ENCODE data around the gene SEZ6L2. TPM values are rescaled to one million over a fixed set of nuclear protein-coding genes. Genes with fewer than 3 reads are reported as not detected.
"Not testable (repeated sequence)": the region's sequence is repeated elsewhere in the genome, so short reads cannot be mapped to it uniquely, and the experiment has no call there.

Gene SEZ6L2
- total RNA-seq, 4 donors from 2014 or later, result 0.84 to 4.9 (median 1.3) TPM

DNA sequence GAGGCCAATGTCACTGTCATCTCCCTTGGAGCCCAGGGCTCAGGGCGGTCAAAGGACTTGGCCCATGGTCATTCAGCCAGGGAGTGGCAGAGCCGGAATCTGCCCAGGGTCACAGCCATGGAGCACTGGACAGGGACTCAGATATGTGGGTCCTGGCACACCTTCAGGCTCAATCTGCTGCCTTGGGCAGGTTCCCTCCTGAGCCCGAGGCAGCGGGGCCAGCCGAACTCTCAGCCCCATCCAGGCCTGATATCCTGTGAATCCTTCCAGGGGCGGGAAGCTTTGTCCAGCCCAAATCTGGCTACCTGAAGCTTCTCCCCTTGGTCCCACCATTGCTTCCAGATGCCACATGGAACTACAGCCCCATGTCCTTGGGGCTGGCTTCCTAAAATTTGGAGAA is 24.1 kb downstream of the SEZ6L2 start:
- Histone ChIP-seq H3K27me3 (peaks cover 3 to 57% of the 10 kb centered on the region in 2 donors), H3K27ac (no peak overlapping the region), H3K4me3 (no peak overlapping the region), H3K9me3 (no peaks in the 10 kb centered on the region), H3K36me3 (no peaks in the 10 kb centered on the region), H3K4me1 (peaks cover 0 to 14% (median 3%) of the 10 kb centered on the region in 4 donors)
- DNase-seq (ENCODE audit: low spot score in 2 of 2), result no peak
- no peak for TF ChIP-seq EP300 (IDR thresholded peaks at IDR 0.05)
- 88 to 90% methylated on average over 5 to 6 of the region's 6 CpGs for WGBS, 2 donors

GRCh38 chr16:29873319-29873718 is 26.0 kb downstream of the SEZ6L2 start:
- WGBS, 2 donors, result 77 to 88% methylated on average over 19 to 21 of the region's 26 CpGs

DNA sequence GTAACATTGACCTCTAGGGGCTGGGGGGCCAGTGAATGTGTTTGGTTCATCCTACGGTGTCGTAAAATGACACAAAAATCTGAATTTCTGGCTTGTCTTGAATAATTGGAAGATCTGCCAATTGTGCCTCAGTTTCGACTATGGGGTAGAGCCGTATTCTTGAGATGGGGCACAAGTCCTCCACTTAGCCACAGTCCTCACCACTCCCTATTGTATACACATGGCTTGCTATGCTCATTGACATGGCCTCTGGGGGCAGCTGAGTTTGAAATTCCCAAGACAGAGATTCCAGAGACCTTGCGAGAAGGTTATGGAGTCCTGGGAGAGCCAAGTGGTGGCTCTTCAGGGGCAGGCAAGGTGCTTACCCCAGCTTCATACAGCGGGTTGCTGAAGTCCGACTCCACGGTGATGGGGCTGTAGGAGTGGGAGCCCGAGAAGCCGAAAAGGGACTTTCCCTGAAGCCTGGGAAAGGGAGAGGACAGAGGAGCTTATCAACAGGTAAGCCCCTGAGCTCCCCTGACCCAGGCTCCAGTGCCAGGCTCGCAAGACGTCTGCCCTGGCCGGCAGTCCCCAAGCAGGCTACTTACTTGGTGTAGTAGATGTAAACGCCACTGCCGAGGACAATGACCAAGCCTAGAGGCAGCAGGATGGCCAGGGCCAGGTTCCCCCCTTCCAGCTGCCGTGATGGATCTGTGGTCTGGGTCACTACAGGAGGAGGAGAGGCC is 27.4 kb downstream of the SEZ6L2 start:
- peaks cover 0 to 9% (median 3%) of the 10 kb centered on the region in 4 donors for H3K4me1 ChIP-seq
- 91 to 93% methylated on average over 14 to 16 of the region's 16 CpGs for WGBS, 2 donors
- no peaks in the 10 kb centered on the region for H3K36me3 ChIP-seq
- TF ChIP-seq, protein P1, sequence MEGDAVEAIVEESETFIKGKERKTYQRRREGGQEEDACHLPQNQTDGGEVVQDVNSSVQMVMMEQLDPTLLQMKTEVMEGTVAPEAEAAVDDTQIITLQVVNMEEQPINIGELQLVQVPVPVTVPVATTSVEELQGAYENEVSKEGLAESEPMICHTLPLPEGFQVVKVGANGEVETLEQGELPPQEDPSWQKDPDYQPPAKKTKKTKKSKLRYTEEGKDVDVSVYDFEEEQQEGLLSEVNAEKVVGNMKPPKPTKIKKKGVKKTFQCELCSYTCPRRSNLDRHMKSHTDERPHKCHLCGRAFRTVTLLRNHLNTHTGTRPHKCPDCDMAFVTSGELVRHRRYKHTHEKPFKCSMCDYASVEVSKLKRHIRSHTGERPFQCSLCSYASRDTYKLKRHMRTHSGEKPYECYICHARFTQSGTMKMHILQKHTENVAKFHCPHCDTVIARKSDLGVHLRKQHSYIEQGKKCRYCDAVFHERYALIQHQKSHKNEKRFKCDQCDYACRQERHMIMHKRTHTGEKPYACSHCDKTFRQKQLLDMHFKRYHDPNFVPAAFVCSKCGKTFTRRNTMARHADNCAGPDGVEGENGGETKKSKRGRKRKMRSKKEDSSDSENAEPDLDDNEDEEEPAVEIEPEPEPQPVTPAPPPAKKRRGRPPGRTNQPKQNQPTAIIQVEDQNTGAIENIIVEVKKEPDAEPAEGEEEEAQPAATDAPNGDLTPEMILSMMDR (IDR thresholded peaks at IDR 0.05), result no peak
- no peak for TF ChIP-seq POLR2A (IDR thresholded peaks at IDR 0.05)
- TF ChIP-seq EP300 (IDR thresholded peaks at IDR 0.05), result no peak
- H3K27ac ChIP-seq, result no peak overlapping the region
- peaks cover 0 to 25% of the 10 kb centered on the region in 2 donors for H3K27me3 ChIP-seq
- no peak for DNase-seq (ENCODE audit: low spot score in 2 of 2)
- H3K4me3 ChIP-seq, result no peak overlapping the region
- H3K9me3 ChIP-seq, result no peaks in the 10 kb centered on the region

More at GRCh38 chr16:29873319-29873718, 26.0 kb downstream of the SEZ6L2 start:
- Histone ChIP-seq H3K27me3 (peaks cover 3 to 38% of the 10 kb centered on the region in 2 donors), H3K27ac (no peak overlapping the region), H3K4me3 (no peak overlapping the region), H3K4me1 (peaks cover 0 to 14% (median 3%) of the 10 kb centered on the region in 4 donors), H3K9me3 (no peaks in the 10 kb centered on the region), H3K36me3 (no peaks in the 10 kb centered on the region)
- DNase-seq (ENCODE audit: low spot score in 2 of 2), result no peak
- TF ChIP-seq EP300 (IDR thresholded peaks at IDR 0.05), result no peak
- TF ChIP-seq POLR2A (IDR thresholded peaks at IDR 0.05), result no peak
- TF ChIP-seq, protein P1 (IDR thresholded peaks at IDR 0.05), result no peak

- not testable (repeated sequence) for H3K27me3 ChIP-seq; DNase-seq (ENCODE audit: low spot score in 2 of 2); H3K36me3 ChIP-seq; H3K4me1 ChIP-seq; H3K27ac ChIP-seq; H3K9me3 ChIP-seq; H3K4me3 ChIP-seq
- 82 to 87% methylated on average over 8 of the region's 8 CpGs for whole genome bisulfite sequencing, 2 donors
Observed at GRCh38 chr16:29869067-29869466, 30.3 kb downstream of the SEZ6L2 start.

- Histone ChIP-seq H3K4me1 (peaks cover 0 to 4% (median 0%) of the 10 kb centered on the region in 4 donors), H3K9me3 (no peaks in the 10 kb centered on the region), H3K27ac (no peak overlapping the region), H3K27me3 (no peaks in the 10 kb centered on the region), H3K4me3 (no peak overlapping the region), H3K36me3 (no peaks in the 10 kb centered on the region)
- no peak for DNase-seq (ENCODE audit: low spot score in 2 of 2)
- TF ChIP-seq, protein P1 (IDR thresholded peaks at IDR 0.05), result no peak
- TF ChIP-seq POLR2A (IDR thresholded peaks at IDR 0.05), result no peak
- TF ChIP-seq EP300 (IDR thresholded peaks at IDR 0.05), result no peak
- 79 to 82% methylated on average over 6 to 8 of the region's 8 CpGs for WGBS, 2 donors
Observed at GRCh38 chr16:29868396-29869009, 30.8 kb downstream of the SEZ6L2 start.

DNA sequence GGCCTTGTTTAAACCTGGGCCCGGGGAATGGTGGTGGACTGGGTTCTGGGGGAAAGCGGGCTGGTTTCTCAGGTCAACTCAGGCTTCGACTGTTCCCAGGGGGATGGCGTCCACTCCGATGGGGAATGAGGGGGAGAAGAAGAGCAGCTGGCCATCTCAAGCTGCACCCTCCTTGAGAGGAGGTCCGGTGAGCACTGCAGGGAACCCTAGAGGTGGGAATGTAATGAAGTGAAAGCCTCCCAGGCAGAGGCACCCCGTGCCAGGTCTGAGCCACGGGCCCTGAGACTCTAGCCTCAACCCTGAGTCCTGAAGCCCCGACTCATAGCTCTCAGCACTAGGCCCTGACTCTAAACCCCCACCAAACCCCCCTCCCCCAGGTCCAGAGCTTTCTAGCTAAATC is 35.1 kb downstream of the SEZ6L2 start:
- no peaks in the 10 kb centered on the region for H3K9me3 ChIP-seq
- 79 to 84% methylated on average over 9 of the region's 9 CpGs for WGBS, 2 donors
- TF ChIP-seq POLR2A (IDR thresholded peaks at IDR 0.05) (no peak), EP300 (IDR thresholded peaks at IDR 0.05) (no peak)
- TF ChIP-seq, protein P1 (IDR thresholded peaks at IDR 0.05), result no peak
- peaks cover 0 to 22% (median 5%) of the 10 kb centered on the region in 3 donors for H3K36me3 ChIP-seq
- no peak overlapping the region for H3K27ac ChIP-seq
- no peak for DNase-seq (ENCODE audit: low spot score in 2 of 2)
- peaks cover 0 to 30% (median 13%) of the 10 kb centered on the region in 4 donors for H3K4me1 ChIP-seq
- peak overlapping the region in 1 of 4 donors; percentile 11 for H3K4me3 ChIP-seq
- H3K27me3 ChIP-seq, result no peaks in the 10 kb centered on the region

Data from tibial nerve (tissue), 4 donors.